HT1080 (cell line): ENCODE results near the gene ANAPC5. TPM values are rescaled to one million over a fixed set of nuclear protein-coding genes. Genes with fewer than 3 reads are reported as not detected.

Experiments
- DNase-seq: peaks from one replicate; pipeline ENCODE4 v3.0.0-alpha.2; 2015; ENCODE audit warnings: low read depth
- total RNA-seq: library from RNA; depleted of rRNA; stranded (reverse); fragments of >200 nt; shearing (Covaris generic); gene quantifications from 2 replicates; pipeline ENCODE4 v1.2.3, GENCODE V29; 2014

The ANAPC5 gene
- total RNA-seq, 1 experiment from 2014 or later: 192 TPM

GRCh38 chr12:121366063-121366459 lies 13.8 kb upstream of the ANAPC5 start:
- DNase-seq: no peak

GRCh38 chr12:121365416-121366062 lies 13.3 kb upstream of the ANAPC5 start:
- DNase-seq: no peak

GRCh38 chr12:121364683-121365121 lies 12.5 kb upstream of the ANAPC5 start:
- peak; percentile 79 for DNase-seq

GRCh38 chr12:121358073-121358472 lies 5.9 kb upstream of the ANAPC5 start:
- no peak for DNase-seq

- no peak for DNase-seq
Measured at GRCh38 chr12:121357331-121357730, 5.1 kb upstream of the ANAPC5 start.

GRCh38 chr12:121356657-121357056 lies 4.4 kb upstream of the ANAPC5 start:
- DNase-seq: no peak

GRCh38 chr12:121355818-121356217 lies 3.6 kb upstream of the ANAPC5 start:
- no peak for DNase-seq

- DNase-seq: no peak
Measured at GRCh38 chr12:121352682-121353018, 439 bp upstream of the ANAPC5 start.

- no peak for DNase-seq
Measured at GRCh38 chr12:121346747-121347146, 5.5 kb downstream of the ANAPC5 start.

GRCh38 chr12:121345151-121345815 lies 6.9 kb downstream of the ANAPC5 start:
- peak; percentile 63 for DNase-seq

- no peak for DNase-seq
Measured at GRCh38 chr12:121344506-121344905, 7.7 kb downstream of the ANAPC5 start.

- DNase-seq: no peak
Measured at GRCh38 chr12:121337416-121337815, 14.8 kb downstream of the ANAPC5 start.

GRCh38 chr12:121334513-121335343 lies 17.5 kb downstream of the ANAPC5 start:
- peak; percentile 57 for DNase-seq

GRCh38 chr12:121333747-121334146 lies 18.5 kb downstream of the ANAPC5 start:
- no peak for DNase-seq

- DNase-seq: no peak
Measured at GRCh38 chr12:121331248-121331647, 21.0 kb downstream of the ANAPC5 start.

- no peak for DNase-seq
Measured at GRCh38 chr12:121330692-121331091, 21.5 kb downstream of the ANAPC5 start.

GRCh38 chr12:121330195-121330594 lies 22.0 kb downstream of the ANAPC5 start:
- no peak for DNase-seq

GRCh38 chr12:121328620-121329019 lies 23.6 kb downstream of the ANAPC5 start:
- DNase-seq: no peak

- DNase-seq: no peak
Measured at GRCh38 chr12:121326996-121327674, 25.1 kb downstream of the ANAPC5 start.

GRCh38 chr12:121325922-121326396 lies 26.3 kb downstream of the ANAPC5 start:
- no peak for DNase-seq

- DNase-seq: no peak
Measured at GRCh38 chr12:121323908-121324307, 28.3 kb downstream of the ANAPC5 start.

GRCh38 chr12:121318121-121318520 lies 34.1 kb downstream of the ANAPC5 start:
- DNase-seq: no peak
